MV-4-11 (cell line): ENCODE results near the gene ZBTB7C.
A peak's percentile ranks its signal among the peaks of the same experiment; 100 is the strongest.

Experiments used
- DNase-seq: peaks from one replicate; lab custom pipeline; 2025; lab: John Stamatoyannopoulos, UW

Gene ZBTB7C

DNA sequence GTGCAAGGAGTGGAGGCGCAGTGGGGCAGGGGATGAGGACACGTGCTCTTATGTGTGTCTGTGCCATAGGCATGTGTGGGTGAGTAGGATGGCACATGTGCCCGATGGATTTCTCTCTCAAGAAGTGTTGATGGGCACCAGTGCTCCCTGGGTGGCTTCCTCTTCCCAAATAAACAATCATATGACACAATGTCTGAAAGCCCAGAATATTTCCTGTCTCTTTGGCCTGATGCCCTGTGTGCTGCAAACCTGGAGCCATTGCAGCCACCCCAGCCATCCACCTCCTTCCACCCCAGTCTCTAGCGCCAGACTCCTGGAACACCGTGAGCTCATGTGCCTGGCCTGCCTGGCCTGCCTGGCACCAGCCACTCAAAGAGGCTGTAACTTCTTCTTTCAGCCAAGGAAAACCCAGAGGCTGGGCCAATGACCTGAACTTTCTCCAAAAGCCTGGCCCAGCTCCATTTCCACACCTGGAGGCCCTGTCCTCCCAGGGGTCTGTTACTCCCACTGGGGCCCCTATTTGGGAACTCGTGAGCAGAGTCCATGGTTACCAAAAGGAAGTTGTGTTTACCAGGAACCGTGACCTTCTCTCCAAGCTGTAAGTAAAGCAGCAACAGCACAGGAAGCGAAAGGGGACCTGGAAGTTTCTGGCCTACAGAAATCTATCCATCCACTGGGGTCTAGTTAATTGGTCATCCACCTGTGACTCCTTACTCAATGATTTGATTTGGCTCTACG lies 9.5 kb upstream of the ZBTB7C start:
- peak; percentile 50 for DNase-seq

- DNase-seq, result peak; percentile 63
These were observed 8.8 kb upstream of the ZBTB7C start for GRCh38 chr18:48417985-48418384.

GRCh38 chr18:48413342-48413741 lies 4.2 kb upstream of the ZBTB7C start:
- DNase-seq, result peak; percentile 40

DNA sequence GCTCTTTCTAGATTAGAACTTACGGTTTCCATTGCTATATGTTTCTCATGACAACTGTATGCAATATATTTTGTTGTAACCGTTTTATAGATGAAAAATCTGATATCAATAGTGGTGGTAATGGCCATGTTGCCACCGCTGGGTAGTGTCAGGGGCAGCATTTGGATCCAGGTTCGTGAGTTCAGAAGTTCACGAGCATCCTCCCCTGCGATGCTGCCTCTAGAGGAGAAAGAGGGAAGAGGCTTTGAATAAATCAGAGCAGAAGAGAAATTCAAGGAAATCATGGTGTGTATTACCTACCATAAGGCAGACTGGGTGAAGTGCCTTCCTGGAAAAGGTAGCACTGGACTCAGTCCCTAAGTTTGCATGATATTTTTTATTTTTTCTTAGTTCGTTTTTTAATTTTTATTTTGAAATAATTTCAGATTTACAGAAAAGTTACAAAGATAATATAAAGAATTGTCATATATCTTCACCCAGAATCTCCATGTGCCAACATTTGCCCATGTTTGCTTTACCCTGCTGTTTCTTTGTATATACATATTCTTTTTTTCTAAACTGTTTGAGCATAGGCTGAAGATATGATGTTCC lies 3.3 kb upstream of the ZBTB7C start:
- peak; percentile 27 for DNase-seq

DNA sequence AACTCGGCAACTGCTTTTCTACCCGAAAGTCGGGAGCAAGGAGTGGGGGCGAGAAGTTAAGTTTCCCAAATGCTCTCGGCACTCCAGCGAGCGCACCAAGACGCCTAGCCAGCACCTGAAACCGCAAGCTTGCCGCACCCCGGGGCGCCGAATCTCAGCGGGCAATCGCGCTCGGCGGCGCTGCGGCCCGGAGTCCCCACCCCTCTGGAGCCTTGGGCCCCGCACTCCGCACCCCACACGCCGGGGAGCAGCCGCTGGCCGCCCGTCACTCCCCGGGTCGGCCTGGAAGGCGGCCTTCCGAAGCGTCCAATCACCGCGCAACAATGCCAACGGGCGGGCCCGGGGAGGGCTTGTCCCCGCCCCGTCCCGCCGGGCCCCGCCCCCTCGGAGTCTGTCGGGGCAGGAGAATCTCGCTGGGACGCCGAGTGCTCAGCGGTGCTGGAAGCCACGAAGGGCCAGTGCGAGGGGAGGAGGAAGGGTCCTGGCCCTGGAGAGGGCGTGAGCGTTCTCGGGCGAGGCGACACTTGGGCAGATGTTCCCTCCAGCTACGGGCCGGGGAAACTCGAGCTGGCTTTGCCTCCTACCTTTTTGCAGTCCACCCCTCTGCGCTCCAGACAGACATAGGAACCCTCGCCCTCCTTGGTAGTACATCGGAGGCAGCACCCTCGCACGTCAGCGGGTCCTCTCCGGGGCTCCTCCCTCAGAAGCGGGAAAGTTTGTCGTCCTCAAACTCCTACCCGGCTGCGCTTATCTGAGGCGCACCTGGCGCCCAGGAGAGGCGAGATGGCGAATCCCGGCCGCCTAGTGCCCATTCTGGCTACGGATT lies 1.1 kb upstream of the ZBTB7C start:
- peak; percentile 65 for DNase-seq

DNA sequence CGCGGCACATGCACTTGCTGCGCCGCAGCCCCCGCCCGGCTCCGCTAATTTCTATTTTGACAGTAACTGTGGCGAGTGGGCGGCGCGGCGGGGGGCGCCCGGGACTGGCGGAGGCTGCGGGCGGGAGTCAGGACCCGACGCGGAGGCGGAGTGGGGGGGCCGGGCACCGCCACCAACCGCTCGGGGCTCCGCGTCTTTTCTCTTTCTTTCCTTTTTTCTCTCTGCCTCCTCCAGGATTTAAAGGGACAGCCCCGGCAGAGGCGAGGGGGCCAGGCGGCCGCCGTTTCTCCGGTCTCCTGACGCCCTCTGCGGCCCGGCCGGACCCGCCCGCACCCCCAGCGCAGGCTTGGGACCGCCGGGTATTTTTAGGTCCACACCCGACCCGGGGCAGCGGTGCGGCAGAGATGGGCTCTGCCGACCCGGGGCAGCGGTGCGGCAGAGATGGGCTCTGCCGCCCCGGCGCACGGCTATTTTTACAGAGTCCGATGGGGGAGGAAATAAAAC lies 460 bp upstream of the ZBTB7C start:
- no peak for DNase-seq

GRCh38 chr18:48408111-48408726 lies 964 bp downstream of the ZBTB7C start:
- no peak for DNase-seq

DNA sequence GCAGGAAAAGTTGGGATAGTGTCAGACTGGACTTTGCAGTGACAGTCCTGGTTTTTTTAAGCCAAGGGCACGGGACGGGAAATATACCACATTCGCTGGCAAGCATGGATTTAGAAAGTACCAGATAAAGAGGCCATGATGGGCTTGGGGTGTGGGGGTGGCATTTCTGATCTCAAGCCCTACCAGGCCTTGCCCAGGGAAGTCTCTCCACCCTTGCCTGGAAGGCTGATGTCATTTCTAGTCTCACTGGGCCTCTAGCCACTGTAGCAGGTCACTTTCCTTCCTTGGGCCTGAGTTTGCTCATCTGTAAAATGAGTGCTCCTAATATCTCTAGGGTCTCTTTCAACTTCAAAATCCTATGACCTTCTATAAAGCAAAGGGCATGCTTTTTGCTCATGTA lies 1.8 kb downstream of the ZBTB7C start:
- DNase-seq, result no peak

DNA sequence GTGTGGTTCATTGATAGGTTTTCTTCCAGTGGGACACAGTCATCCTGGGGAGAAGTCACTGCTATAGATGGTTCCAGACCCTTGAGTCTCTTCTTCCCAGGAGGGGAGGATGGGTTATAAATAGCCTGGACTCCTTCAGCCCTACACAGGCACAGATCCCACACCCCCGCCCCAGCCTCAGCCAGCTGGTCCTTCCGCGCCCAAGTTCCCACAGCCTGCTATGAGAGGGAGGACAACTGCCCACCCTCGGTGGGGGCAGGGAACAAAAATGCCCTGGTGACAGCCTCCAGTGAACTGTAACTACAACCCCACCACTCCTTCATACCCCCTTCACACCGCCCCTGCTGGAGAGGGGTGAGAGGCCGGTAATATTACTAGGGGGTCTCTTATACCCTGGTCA lies 3.2 kb downstream of the ZBTB7C start:
- DNase-seq, result no peak

DNA sequence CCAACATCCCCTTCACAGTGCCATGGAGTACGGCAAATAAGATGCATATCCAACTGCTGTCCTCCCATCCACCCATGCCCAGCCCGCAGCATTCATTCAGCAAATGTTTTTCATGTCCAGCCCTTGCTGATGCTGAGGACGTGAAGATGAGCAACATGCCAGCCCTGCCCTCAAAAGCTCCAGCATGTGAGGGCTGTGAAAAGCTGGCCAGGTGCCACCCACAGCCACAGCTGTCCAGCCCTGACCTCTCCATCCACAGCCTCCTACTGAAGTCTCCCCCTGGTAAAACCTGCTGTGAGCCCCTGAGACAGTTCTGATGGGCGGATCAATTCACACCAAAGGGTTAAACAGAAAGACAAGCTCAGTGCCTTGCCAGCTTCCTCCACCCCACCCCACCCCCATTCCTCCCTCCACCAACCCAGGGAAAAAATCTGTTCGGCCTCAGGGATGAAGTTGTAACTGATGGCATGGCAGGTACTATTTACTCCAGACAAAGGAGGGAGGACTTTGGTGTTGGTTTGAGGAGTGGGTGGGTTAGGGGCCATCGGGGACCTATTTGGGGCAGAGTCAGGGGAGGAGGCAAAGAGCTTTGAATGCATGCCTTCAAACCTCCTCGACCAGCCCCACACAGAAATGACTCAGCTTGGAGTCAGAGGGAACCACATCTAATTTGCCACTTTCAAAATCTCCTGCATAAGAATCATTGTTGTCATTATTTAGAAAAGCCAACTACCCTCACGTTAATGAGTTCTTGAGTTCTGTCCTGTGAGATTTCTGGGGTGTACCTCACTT lies 4.3 kb downstream of the ZBTB7C start:
- DNase-seq, result no peak

- DNase-seq, result no peak
These were observed 6.2 kb downstream of the ZBTB7C start for GRCh38 chr18:48402953-48403352.

DNA sequence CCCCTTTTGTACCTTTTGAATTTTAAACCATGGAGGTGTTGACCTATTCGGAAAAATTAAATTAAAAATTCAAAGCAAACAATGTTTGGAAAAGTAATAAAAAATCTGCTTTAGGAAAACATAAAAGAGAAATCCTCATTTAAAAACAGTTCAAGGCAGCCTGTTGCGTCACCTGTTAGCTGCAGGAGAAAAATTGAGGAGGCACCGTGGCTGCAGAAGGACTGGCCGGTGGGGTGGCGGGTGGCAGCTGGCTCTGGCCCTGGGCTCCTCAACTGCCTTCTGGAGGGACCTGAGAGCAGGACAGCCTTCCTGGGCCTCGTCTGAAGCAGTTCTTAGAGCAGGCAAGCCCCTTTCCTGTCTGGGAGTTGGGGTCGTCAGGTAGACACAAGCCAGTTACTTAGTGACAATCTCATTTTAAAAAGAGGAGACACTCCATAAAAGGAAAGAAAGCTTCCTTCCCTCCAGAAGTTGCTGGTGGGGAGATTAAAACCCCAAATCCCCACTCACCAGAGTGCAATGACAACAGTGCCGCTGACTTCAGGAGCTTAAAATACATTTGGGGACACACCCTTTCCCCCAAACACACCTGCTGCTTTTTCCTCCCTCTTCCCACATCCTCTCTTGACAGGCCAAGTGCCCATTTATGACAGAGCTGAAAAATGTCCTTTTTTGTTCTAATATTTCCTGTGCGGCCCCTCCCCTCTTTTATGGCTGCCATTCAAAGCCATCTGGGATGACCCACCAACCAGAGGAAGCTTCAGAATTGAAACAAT lies 9.7 kb downstream of the ZBTB7C start:
- no peak for DNase-seq

- no peak for DNase-seq
These were observed 11.1 kb downstream of the ZBTB7C start for GRCh38 chr18:48398074-48398473.

DNA sequence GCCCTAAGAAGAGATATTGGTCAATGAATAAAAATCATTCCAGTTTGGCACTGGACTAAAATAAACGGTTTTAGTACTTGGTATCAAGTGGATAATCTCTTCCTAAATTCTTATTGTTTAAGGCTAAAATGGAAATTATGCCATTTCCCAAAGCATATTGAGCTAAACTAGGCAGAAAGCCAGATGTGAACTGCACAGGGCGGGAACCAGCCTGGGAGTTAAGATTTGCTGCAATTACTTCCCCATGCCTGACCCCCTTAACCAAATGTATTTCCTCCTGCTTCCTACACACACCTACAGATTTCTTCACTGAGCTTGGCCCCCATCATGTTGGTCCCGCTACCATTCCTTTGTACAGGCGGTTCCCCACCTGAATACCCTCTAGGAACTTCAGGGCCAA lies 12.2 kb downstream of the ZBTB7C start:
- DNase-seq, result no peak

DNA sequence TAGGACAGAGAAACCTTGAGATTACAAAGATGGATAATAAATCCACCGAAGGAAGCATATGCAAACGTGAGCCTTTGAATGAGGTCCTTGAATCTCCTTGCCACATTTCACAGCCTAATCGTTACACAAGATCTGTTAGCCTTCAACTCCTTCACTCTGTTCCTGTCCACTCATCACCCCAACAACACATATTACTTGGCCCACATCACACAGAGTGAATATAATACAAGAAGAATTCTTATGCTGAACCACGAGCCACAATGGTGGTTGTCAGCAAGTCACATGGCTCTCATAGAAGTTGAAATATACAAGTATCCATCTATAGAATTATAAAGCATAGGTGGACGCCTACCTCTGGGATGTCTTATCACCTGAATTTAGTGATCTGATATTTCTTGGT lies 12.6 kb downstream of the ZBTB7C start:
- DNase-seq, result no peak

GRCh38 chr18:48395646-48396045 lies 13.5 kb downstream of the ZBTB7C start:
- DNase-seq, result no peak

DNA sequence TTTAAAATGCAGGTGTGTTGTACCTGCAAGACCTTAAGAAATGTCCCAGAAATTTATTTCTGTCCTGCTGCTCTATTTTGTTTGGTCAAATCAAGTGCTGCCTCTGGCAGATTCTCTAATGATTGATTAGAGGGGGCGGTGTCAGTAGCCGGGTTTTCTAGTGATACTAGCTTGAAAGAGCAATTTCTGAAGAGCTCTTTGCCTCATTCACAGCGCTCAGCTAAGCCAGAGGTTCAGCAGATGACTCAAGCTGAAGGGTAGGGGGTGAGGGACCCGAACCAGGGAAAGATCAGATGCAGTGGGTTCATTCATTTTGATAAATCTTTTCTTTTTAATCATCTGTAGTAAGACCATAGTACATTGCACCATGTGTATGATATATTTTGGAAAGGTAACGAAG lies 15.0 kb downstream of the ZBTB7C start:
- DNase-seq, result no peak

DNA sequence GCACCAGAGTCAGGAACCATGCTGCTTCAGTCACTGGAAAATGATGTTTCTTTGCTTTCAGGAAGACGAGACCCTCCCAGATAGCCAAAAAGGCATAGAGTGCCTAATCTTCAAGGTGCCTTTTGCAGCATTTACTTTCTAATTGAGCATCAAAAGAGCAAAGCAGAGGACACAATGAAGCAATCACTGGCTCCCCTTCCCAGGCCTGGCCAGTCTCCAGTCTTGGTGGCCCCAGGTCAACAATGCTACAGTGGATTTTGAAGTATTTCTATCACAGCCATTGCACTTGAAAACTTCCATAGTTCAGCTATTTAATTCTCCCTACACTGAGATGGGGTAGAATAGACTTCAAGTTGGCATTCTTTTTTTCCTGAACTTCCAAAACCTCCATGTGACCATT lies 15.4 kb downstream of the ZBTB7C start:
- DNase-seq, result no peak

DNA sequence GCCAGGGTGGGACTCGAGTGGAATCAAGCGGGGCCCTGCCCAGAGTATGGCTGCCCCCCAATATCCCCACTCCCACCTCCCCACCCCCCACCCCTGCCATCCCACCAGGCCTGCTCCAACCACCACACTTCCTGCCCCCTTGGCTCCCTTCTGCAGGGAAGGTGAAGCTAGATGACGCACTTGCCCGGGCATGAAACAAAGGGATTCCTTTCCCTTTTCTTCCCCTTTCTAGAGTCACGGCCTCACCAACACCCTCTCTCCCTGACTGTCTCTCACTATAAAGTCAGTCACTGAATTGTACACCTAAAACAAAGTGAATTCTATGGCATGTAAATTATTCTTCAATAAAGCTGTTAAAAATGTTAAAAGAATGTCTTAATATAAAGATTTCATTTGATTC lies 16.0 kb downstream of the ZBTB7C start:
- no peak for DNase-seq

- no peak for DNase-seq
These were observed 16.9 kb downstream of the ZBTB7C start for GRCh38 chr18:48392268-48392667.

DNA sequence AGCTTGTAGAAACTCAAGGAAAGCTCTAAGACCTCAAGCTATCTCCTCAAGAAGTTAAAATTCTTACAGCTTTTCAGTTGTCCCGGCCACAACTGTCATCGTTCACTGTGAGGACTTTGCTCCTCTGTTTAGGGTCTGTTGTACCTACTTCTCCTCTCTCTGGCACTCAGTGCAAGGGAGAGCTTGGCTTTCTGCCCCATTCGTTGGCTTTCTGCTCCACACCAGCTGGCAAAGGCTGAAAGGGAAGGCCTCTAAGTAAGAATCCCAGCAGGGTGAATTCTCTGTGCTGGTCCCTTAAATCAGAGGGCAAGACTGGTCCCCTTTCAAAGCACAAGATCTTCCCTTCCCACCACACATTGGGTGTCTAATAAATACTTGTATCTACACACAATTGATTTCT lies 17.3 kb downstream of the ZBTB7C start:
- no peak for DNase-seq
